ENCODE data around the gene SLC23A3.

- TF ChIP-seq RAD21 (CRISPR knock-in tag; conservative IDR thresholded peaks at IDR 0.05 in 1 of 2, IDR thresholded peaks at IDR 0.05 in 1 of 2), result no peak
- TF ChIP-seq, protein P1, sequence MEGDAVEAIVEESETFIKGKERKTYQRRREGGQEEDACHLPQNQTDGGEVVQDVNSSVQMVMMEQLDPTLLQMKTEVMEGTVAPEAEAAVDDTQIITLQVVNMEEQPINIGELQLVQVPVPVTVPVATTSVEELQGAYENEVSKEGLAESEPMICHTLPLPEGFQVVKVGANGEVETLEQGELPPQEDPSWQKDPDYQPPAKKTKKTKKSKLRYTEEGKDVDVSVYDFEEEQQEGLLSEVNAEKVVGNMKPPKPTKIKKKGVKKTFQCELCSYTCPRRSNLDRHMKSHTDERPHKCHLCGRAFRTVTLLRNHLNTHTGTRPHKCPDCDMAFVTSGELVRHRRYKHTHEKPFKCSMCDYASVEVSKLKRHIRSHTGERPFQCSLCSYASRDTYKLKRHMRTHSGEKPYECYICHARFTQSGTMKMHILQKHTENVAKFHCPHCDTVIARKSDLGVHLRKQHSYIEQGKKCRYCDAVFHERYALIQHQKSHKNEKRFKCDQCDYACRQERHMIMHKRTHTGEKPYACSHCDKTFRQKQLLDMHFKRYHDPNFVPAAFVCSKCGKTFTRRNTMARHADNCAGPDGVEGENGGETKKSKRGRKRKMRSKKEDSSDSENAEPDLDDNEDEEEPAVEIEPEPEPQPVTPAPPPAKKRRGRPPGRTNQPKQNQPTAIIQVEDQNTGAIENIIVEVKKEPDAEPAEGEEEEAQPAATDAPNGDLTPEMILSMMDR (IDR thresholded peaks at IDR 0.05 in 2 of 3, conservative IDR thresholded peaks at IDR 0.05 in 1 of 3; ENCODE audit: insufficient read depth in 2 of 3, low read depth in 1 of 3, low read length in 3 of 3), result no peak
- TF ChIP-seq SPI1 (IDR thresholded peaks at IDR 0.05; ENCODE audit: borderline replicate concordance, low read depth, low read length), result peak; percentile 64; the same call in 1 of the 2 replicates
- TF ChIP-seq TGIF2 (CRISPR knock-in tag; IDR thresholded peaks at IDR 0.05), result no peak
- no peak for TF ChIP-seq C11orf30 (IDR thresholded peaks at IDR 0.05; ENCODE audit: low read depth)
Measured at GRCh38 chr2:219176818-219177551, 7.2 kb upstream of the SLC23A3 start, which contains the start of gene CNPPD1.
